Medulla oblongata (tissue), 1 donor: ENCODE results near the gene TAF4B.
"Not testable (repeated sequence)": the region's sequence is repeated elsewhere in the genome, so short reads cannot be mapped to it uniquely, and the experiment has no call there.

Experiments used
- DNase-seq: peaks from one replicate; pipeline ENCODE4 v3.0.0-alpha.2; 2015; ENCODE audit errors: extremely low spot score

The TAF4B gene

GRCh38 chr18:26424428-26425147, 198.3 kb downstream of the TAF4B start:
- no peak for DNase-seq

DNA sequence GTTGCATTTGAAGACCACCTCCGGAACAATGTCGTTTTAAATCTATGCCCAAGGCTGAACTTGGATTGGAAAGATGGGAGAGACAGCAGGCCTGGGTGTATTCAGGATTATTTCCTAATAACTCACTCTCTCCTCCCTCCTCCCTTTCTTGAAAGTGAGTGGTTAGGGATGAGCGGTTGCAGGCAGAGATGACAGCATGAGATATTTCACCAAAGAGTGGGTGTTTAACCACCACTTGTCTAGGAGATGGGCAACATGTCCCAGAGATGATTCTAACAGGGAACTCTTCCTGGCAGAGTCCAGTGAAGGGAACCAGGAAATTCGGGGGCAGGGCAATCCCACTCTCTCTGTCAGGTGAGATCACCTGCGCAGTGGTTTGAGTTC, 198.9 kb downstream of the TAF4B start:
- no peak for DNase-seq

DNA sequence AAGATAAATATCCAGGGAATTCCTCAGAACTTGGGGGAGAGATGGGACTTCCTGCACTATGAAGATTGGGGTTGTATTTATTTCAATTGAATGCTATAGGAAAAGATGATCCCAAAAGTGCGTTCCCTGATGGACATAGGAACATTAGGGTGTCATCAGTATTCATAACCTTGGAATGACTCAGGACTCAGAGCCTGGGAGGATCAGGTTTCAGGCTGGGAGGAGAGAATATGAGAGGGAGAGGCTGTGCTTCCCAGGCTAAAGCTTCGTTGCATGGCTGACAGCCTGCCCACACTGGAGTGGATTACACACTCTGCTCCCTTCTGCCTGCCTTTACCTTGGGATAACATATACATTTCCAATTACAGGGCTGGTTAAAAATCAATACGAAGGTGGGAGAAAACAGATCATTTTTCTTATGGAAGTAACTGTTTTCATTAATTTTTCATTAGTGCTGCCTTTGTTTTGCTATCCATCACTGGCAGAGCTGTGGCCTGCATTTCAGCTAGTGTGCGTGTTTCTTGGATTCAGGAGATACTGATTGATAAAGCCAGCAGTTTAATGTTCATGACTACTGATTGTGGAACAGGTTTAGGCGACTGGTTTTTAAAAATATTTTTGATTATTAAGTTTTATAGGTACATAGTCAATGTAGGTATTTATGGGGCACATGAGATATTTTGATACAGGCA, 203.4 kb downstream of the TAF4B start:
- no peak for DNase-seq

DNA sequence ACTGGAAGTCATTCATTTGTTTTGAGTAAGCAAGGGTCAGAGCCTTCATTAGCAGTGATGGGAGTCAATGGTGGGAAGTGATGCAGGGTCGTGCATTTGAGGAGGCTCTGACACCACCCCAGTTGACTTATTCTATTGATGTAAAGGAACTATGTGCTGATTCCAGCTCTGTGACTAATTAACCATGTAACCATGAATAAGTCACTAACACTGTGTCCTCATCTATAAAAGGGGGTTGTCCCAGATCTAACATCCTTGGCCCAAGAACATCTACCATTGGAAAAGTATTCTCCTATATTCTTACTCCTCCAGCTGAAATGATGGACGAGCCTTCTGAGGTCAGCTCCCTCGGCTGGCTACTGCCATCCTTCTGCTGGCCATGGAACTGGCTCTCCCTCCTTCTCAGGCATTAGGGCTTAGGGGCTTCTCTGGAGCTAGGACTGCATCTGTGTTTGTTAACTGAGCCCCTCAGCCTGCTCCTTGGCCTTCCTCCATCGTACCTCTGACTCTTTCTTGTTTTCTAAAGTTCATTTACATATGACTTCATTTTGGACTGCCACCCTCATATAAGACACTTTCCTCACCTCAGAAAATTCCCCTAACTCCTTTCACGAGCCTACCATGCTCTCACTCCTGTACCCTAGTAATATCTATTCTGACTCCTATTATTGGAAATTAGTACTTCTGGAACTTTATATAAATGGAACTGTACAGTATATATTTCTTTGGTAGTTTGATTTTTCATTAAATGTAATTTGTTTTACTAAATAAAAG, 206.6 kb downstream of the TAF4B start:
- DNase-seq, result no peak

- no peak for DNase-seq
Measured at GRCh38 chr18:26434887-26435286, 208.6 kb downstream of the TAF4B start.

GRCh38 chr18:26435415-26436095, 209.3 kb downstream of the TAF4B start:
- DNase-seq, result no peak

DNA sequence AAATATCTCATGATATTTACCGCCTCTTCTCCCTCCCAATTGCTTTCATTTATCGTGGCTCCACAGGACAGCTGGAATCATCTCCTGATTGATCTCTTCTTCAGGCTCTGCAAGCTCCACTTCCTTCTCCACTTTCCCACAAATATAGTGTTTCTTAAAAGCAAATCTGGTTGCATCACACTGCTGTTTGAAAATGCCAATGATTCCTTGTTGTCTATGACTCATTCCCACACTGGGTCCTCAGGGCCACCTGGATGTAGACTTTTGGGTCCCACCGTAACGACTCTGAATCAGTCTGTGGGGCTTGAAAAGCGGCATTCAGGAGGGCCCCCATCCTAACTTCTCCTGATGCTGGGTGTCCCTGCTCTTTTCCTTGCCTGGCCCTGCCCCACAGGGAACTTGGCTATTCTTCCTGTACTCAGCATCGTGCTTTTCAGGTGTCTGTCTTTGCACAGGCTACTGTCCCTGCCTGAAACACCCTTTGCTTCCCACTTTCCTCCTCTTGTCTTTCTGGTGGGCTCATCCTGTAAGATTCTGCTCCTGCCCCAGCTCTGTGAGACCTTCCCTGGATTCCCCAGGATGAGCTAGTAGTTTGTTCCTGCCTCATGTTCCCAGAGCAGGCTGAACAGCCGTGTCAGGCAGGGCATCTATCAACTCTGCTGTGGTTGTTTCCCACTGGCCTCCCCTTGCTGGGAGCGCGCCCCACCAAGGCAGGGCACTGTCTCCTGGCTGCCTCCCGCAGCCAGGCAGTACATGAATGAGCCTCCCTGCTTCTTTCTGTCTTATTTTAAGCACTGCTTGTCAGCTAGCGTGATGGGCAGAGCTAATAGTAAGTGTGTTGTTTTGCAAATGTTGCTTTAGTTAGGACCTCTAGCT, 210.2 kb downstream of the TAF4B start:
- no peak for DNase-seq

- DNase-seq, result not testable (repeated sequence)
Measured at GRCh38 chr18:26437634-26438033, 211.4 kb downstream of the TAF4B start.

GRCh38 chr18:26438980-26439379, 212.7 kb downstream of the TAF4B start:
- DNase-seq, result no peak

DNA sequence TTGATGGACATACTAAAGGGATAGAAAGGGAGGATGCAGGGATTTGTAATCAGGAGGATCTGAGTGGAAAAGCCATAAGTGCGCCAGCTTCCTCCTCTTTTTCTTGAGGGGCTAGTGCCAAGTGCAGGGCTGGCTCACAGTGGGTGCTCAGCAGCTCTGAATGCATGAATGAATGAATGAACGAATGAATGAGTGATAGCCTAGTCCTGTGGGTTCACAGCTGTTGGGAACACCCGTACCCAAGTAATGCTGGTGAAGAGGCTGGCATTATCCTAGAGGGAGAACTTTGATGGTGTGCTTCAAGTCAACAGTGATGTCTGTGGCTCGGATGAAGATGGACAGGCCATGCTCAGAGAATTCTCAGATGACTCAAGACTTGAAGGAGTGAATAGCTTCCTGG, 213.3 kb downstream of the TAF4B start:
- no peak for DNase-seq

GRCh38 chr18:26440644-26441043, 214.4 kb downstream of the TAF4B start:
- no peak for DNase-seq
